Lower leg skin (tissue), 3 donors: ENCODE measurements around the gene PML.

Experiments used
- CTCF ChIP-seq, 3 donors: fragments of 450-650 bp; IDR thresholded peaks; one replicate each; pipeline ENCODE4 v1.5.1; 2016; ENCODE audit warnings: antibody characterized with exemption in 3 of 3, mild to moderate bottlenecking in 3 of 3, moderate library complexity in 2 of 3
- POLR2A ChIP-seq, 2 donors: fragments of 450-650 bp; IDR thresholded peaks; one replicate each; pipeline ENCODE4 v1.6.1; 2016 to 2017; ENCODE audit warnings: antibody characterized with exemption in 2 of 2, mild to moderate bottlenecking in 1 of 2, moderate library complexity in 1 of 2

DNA sequence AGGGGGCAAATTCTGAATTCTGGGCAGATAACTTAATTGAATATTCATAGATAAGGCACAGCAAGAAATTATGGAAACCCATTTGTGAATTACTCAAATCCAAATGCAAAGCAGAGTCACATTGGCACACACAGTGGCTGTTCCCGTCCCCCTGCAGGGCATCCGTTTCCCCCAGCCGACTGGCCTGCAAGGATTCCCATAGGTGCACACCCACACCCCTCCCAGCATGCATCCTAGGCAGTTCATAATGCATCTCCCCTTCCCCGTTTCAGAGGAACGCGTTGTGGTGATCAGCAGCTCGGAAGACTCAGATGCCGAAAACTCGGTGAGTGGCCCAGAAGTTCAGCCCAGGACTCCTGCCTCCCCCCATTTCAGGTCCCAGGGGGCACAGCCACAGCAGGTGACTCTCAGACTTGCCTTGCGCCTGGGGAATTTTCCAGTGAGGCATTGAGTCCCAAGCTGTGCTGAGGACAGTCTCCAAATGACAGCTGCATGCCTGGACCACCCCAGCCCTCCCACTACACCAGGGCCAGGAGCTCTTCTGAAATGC lies 39.8 kb downstream of the PML start:
- TF ChIP-seq CTCF (IDR thresholded peaks at IDR 0.05) = no peak
- no peak for TF ChIP-seq POLR2A (IDR thresholded peaks at IDR 0.05)
